GM10847 (cell line): ENCODE measurements around the gene FBXL4.

Experiments
- POLR2A ChIP-seq: IDR thresholded peaks from 2 replicates; pipeline ENCODE4 v1.6.1; 2011; ENCODE audit not compliant: insufficient read length; ENCODE audit errors: extremely low read depth

Gene FBXL4

DNA sequence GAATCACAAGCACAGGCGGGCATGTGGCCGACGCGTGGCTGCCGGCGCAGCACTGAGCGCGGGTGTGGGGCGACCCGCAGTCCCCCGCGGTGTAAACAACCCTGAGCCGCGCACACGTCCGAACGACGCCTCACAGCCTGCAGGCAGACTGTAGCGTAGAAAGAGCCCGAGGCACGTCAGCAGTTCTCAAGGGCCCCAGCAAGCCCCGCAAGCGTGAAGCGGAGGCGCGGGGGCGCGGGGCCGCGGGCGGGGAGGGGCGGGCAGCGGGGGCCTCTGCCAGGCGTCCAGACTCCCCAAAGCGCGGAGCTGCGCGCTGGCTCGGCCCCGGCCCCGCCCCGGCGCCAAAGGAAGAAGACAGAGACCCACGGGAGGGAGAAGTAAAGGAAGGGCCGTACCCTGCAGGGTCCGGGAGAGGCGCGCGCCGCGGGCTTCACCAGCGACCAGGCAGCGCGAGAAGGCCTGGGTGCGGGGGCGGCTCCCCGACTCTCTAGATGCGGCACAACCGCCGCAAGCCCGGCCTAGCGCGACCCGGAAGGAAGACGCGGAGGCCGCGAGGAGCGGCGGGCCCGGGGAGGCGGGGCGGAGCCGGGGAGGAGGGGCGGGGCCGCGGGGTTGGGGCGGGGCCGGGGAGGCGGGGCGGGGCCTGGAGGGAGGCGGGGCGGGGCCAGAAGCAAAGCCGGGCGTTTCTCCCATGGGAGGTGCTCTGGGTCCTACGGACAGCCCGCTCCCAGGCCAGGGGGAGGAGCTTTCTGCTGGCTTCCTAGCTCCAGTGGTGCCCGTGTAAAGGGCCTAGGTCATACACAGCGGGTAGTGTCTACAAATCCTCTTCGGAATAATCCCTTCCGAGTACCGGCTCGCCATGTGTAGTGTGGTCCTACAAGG, at the start of gene FBXL4:
FBXL4 (minus strand) TSS at position 536 of the 882 bp plus-strand sequence. CDS start 20,958 bp downstream, outside the sequence.
- TF ChIP-seq POLR2A, result peak; percentile 53

GRCh38 chr6:98995116-98995515, 47.4 kb upstream of the FBXL4 start:
- TF ChIP-seq POLR2A, result no peak

GRCh38 chr6:98992535-98992934, 44.8 kb upstream of the FBXL4 start:
- TF ChIP-seq POLR2A, result no peak

GRCh38 chr6:98986071-98986615, 38.4 kb upstream of the FBXL4 start:
- TF ChIP-seq POLR2A, result no peak

- no peak for TF ChIP-seq POLR2A
Measured at GRCh38 chr6:98985391-98985790, 37.6 kb upstream of the FBXL4 start.

DNA sequence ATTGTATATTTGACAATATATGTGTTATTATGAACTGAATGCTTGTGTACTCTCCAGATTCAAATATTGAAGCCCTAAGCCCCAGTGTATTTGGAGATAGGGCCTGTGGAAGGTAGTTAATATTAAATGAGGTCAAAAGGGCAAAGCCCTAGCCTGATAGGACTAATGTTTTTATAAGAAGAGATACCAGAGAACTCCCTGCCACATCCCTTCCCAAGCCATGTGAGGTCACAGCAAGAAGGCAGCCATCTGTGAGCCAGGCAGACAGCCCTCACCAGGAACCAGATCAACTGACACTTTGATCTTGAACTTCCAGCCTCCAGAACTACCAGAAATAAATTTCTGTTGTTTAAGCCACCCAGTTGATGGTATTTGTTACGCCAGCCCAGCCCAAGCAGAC, 36.4 kb upstream of the FBXL4 start:
- no peak for TF ChIP-seq POLR2A

DNA sequence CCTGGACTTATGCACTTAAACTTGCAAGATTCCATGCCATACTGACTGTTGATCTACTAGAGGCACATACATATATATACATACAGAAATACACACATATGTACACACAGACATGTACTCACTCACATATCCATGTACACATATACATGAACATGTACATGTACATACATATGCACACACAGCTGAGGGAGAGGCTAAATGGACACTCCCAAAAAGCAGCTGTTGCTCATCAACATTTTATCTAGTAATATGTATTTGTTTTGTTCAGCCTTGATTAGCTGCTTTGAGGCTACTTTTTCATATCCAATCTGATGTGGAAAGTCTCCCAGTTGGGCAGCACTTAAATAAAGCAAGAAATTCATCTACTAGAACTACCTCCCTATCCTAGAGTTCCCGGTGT, 33.7 kb upstream of the FBXL4 start:
- no peak for TF ChIP-seq POLR2A

DNA sequence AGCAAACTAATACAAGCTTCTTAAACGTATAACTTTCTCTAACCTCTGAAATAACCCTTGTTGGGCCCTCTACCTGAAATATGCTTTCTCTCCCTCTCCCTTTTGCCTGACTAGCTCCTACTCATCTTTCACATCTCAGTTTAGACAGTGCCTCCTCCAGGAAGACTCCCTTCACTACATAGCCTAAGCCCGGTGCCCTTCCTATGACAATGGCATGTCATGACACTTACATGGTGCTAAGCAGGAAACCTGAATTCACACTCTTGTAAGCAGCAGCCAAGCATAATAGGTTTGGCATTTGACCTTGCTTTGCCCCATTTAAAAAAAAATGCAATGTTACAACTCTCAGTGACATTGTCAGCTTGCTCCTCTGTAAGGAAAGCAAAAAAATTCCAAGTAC, 33.1 kb upstream of the FBXL4 start:
- no peak for TF ChIP-seq POLR2A

DNA sequence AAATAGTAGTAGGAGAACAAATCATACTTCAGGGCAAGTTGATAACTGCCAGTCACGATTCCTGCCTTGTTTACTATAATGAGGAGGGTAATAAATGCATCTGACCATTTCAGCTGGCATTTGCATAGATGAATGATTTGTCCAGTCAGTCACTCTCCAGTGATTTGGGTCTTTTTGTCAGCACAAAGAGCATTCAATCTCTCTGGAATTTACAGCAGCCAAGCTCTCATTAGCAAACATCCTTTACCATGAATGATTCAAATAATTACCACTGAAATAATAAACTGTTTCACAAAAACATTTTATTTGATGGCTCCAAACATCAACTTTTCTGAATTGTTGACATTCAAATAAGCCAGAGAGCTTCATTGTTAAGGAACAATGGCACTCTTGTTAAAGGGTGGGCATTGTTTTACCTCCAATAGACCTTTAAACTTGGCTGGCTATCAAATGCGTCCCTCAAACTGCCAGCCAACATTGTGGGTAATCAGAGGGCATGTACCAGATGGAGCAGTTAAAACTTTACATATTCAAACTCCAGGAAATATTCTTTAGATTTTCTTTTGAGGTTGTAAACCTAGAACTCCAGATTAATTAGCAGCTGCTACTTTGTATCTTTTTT, 30.0 kb upstream of the FBXL4 start:
- no peak for TF ChIP-seq POLR2A

- no peak for TF ChIP-seq POLR2A
Measured at GRCh38 chr6:98976674-98977385, 29.1 kb upstream of the FBXL4 start.

DNA sequence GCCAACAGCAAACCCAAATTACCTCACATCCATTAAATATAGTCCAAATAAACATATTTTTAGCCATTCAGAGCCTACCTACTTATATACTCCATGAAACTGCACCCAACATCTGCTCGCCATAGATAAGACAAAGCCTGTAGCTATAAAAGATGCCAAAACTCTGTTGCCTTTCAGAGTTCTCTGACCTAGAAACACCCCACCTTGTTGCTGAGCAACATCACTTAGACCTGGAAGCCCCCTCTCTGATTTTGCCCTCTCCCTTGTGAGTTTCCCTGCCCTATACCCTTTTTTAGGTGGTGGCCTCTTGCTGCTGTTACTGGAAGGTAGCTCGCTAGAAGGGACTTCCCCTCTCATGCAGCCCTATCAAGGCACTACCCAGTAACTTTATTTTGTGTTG, 27.7 kb upstream of the FBXL4 start:
- TF ChIP-seq POLR2A, result no peak

- no peak for TF ChIP-seq POLR2A
Measured at GRCh38 chr6:98974309-98974708, 26.6 kb upstream of the FBXL4 start.

GRCh38 chr6:98973571-98973970, 25.8 kb upstream of the FBXL4 start:
- no peak for TF ChIP-seq POLR2A

DNA sequence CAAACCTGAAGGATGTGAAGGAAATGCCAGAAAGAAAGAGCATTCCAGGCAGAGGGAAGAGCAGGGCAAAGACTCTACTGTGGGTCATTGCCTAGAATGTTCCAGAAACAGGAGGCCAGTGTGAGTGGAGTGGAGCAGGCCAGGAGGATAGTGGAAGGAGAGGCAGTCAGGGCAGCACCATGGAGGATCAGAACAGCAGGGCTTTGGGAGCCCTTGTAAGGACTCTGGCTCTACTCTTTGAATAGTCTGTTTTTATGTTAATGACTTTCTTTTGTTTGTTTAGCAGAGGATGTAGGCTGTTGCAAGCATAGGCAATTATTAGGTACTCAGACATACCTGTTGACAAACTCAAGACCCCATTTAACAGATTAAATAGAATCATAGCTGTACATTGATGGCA, 23.6 kb upstream of the FBXL4 start:
- TF ChIP-seq POLR2A, result no peak

- no peak for TF ChIP-seq POLR2A
Measured at GRCh38 chr6:98970469-98970868, 22.7 kb upstream of the FBXL4 start.

- TF ChIP-seq POLR2A, result no peak
Measured at GRCh38 chr6:98967616-98968015, 19.9 kb upstream of the FBXL4 start.

DNA sequence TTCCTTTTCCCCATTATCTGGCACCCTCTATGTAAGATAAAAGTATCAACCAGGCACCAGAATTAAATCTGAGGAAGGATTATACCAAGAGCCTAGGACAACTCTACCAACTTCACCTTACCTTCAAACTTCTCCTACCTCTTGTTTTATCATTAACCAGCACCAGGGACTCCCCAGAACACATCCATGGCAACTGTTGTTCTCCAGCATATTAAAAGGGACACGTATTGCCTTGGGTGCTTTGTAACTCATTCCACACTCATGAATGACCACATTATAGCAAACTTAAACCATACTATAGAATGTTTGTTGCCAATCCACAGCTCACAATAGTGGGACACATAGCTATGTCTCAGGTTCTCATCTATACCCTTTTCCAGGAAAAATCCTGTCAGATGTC, 11.9 kb upstream of the FBXL4 start:
- TF ChIP-seq POLR2A, result no peak
